B cell (primary cell): Measurements from ENCODE around the gene BIK. TPM values are rescaled to one million over a fixed set of nuclear protein-coding genes. Genes with fewer than 3 reads are reported as not detected.

Experiments
- ATAC-seq: fragments of 200-7000 bp; cut with Tn5 transposase; one replicate; pipeline ENCODE4 v1.10.0; 2021; ENCODE audit warnings: low read depth, mild to moderate bottlenecking, moderate number of reproducible peaks, moderate library complexity
- CTCF ChIA-PET: fragments of 350-600 bp; sonication (Branson Sonifier 250); formaldehyde crosslinking; loops from one replicate; lab custom pipeline; 2021; ENCODE audit warnings: antibody characterized with exemption, inconsistent platforms; lab: Charles Lee
- POLR2A ChIA-PET: fragments of 350-600 bp; sonication (Branson Sonifier 250); formaldehyde crosslinking; loops from one replicate; lab custom pipeline; 2021; ENCODE audit warnings: antibody characterized with exemption; lab: Charles Lee
- DNase-seq: peaks from one replicate; pipeline ENCODE4 v3.0.0; 2013
- H2AFZ ChIP-seq: 2 replicates; pipeline ENCODE4 v1.6.1; 2012; ENCODE audit warnings: mild to moderate bottlenecking, low read depth, low read length; ENCODE audit not compliant: insufficient read depth, poor library complexity, severe bottlenecking
- H3K27ac ChIP-seq, 2 donors: 1 replicate in 1 of 2; 2 replicates in 1 of 2; pipeline ENCODE4 v1.5.1; 2012 to 2013; ENCODE audit warnings: low read length in 2 of 2, mild to moderate bottlenecking in 2 of 2, moderate library complexity in 1 of 2
- H3K27me3 ChIP-seq, 4 experiments: fragments of 200-600 bp in 1 of 4; sonication (generic) in 1 of 4; replicated peaks in 1 of 4; 1 replicate in 2 of 4; 2 replicates in 2 of 4; pipeline versions ENCODE4 v1.6.1 to v1.7.0; 2013 to 2016; ENCODE audit warnings: low read length in 3 of 4, mild to moderate bottlenecking in 2 of 4, mixed read lengths in 1 of 4, moderate library complexity in 1 of 4; ENCODE audit not compliant: insufficient read depth in 4 of 4, control insufficient read depth in 3 of 4; ENCODE audit errors: control extremely low read depth in 1 of 4
- H3K36me3 ChIP-seq, 2 experiments: replicated peaks in 1 of 2; 1 replicate in 1 of 2; 2 replicates in 1 of 2; pipeline versions ENCODE4 v1.6.1 to v1.7.1; 2013; ENCODE audit warnings: low read length in 1 of 2; ENCODE audit not compliant: insufficient read depth in 2 of 2, control insufficient read depth in 1 of 2; ENCODE audit errors: control extremely low read depth in 1 of 2, extremely low read depth in 1 of 2
- H3K4me1 ChIP-seq, 2 donors: fragments of 200-600 bp in 1 of 2; sonication (generic) in 1 of 2; 1 replicate in 1 of 2; 2 replicates in 1 of 2; pipeline versions ENCODE4 v1.5.1 to v1.6.1; 2013 to 2017; ENCODE audit warnings: low read length in 2 of 2; ENCODE audit not compliant: control insufficient read depth in 2 of 2, insufficient read depth in 2 of 2
- H3K4me2 ChIP-seq: replicated peaks from 2 replicates; pipeline ENCODE3; 2012; ENCODE audit warnings: mild to moderate bottlenecking, low read depth, low read length; ENCODE audit not compliant: poor library complexity, severe bottlenecking
- H3K4me3 ChIP-seq, 5 experiments: fragments of 200-600 bp in 1 of 5; sonication (generic) in 1 of 5; 1 replicate in 3 of 5; 2 replicates in 2 of 5; pipeline versions ENCODE4 v1.5.1 to v1.7.0; 2011 to 2016; ENCODE audit warnings: low read length in 4 of 5, mild to moderate bottlenecking in 4 of 5, low read depth in 2 of 5, control low read depth in 1 of 5, moderate library complexity in 1 of 5; ENCODE audit not compliant: insufficient read depth in 1 of 5; ENCODE audit errors: control extremely low read depth in 1 of 5, extremely low read depth in 1 of 5
- H3K79me2 ChIP-seq: fragments of 200-600 bp; sonication (generic); one replicate; pipeline ENCODE4 v1.6.0; 2016; ENCODE audit warnings: low read length; ENCODE audit not compliant: control insufficient read depth, insufficient read depth
- H3K9ac ChIP-seq: fragments of 200-600 bp; sonication (generic); 2 replicates; pipeline ENCODE4 v1.6.1; 2017; ENCODE audit warnings: mild to moderate bottlenecking, low read length, moderate library complexity
- H3K9me3 ChIP-seq, 3 donors: one replicate each; pipeline versions ENCODE4 v1.6.1 to v1.7.1; 2013; ENCODE audit warnings: low read length in 2 of 3; ENCODE audit not compliant: control insufficient read depth in 2 of 3, insufficient read depth in 1 of 3; ENCODE audit errors: control extremely low read depth in 1 of 3
- H4K20me1 ChIP-seq: 2 replicates; pipeline ENCODE4 v1.6.0; 2012; ENCODE audit warnings: mild to moderate bottlenecking, low read length; ENCODE audit not compliant: insufficient read depth, control insufficient read depth, poor library complexity, severe bottlenecking
- H3K27ac Mint-ChIP-seq: one replicate; pipeline ENCODE4 v1.8.0; 2021; ENCODE audit warnings: mixed read lengths
- H3K27me3 Mint-ChIP-seq: one replicate; pipeline ENCODE4 v1.8.0; 2021; ENCODE audit warnings: mixed read lengths
- H3K4me1 Mint-ChIP-seq: one replicate; pipeline ENCODE4 v1.8.0; 2021; ENCODE audit warnings: mixed read lengths
- H3K4me3 Mint-ChIP-seq: one replicate; pipeline ENCODE4 v1.8.0; 2021; ENCODE audit warnings: mixed read lengths
- H3K9me3 Mint-ChIP-seq: one replicate; pipeline ENCODE4 v1.8.0; 2022; ENCODE audit warnings: mixed read lengths; ENCODE audit not compliant: insufficient read depth
- EZH2 ChIP-seq: IDR thresholded peaks from 2 replicates; pipeline ENCODE4 v1.6.1; 2012; ENCODE audit warnings: borderline replicate concordance, low read depth, mild to moderate bottlenecking, moderate library complexity, low read length; ENCODE audit not compliant: insufficient read depth, poor library complexity, severe bottlenecking
- WGBS: methylation state at CpG from one replicate; pipeline ENCODE4 v1.1.5; 2013; ENCODE audit warnings: missing lambda C conversion rate; ENCODE audit not compliant: insufficient coverage; 5-methylcytosine and 5-hydroxymethylcytosine counted together
- intact Hi-C: fragments of 100-400 bp; cut with micrococcal nuclease; formaldehyde crosslinking; loops from one replicate; pipeline ENCODE4 v1.10.0; 2022
- polyA plus RNA-seq: library from polyadenylated mRNA; depleted of rRNA; stranded (reverse); fragments of >200 nt; gene quantifications from 2 replicates; pipeline ENCODE4 v1.2.3, GENCODE V29; 2012
- total RNA-seq, 2 donors: library from RNA; stranded (reverse); fragments of 120-200 nt in 1 of 2; gene quantifications; 1 replicate in 1 of 2; 2 replicates in 1 of 2; pipeline versions ENCODE4 v1.2.3 to v1.2.4, GENCODE V29; 2013 to 2022
- TF ChIP-seq, protein P1 (sequence below): fragments of 200-600 bp; IDR thresholded peaks from one replicate; pipeline ENCODE4 v1.8.0; 2022; ENCODE audit warnings: antibody characterized with exemption, mild to moderate bottlenecking

The BIK gene
- total and polyA plus RNA-seq, 2 donors (not counting 1 experiment from before 2014, with no cell fraction given): 1.3 to 2.7 TPM

DNA sequence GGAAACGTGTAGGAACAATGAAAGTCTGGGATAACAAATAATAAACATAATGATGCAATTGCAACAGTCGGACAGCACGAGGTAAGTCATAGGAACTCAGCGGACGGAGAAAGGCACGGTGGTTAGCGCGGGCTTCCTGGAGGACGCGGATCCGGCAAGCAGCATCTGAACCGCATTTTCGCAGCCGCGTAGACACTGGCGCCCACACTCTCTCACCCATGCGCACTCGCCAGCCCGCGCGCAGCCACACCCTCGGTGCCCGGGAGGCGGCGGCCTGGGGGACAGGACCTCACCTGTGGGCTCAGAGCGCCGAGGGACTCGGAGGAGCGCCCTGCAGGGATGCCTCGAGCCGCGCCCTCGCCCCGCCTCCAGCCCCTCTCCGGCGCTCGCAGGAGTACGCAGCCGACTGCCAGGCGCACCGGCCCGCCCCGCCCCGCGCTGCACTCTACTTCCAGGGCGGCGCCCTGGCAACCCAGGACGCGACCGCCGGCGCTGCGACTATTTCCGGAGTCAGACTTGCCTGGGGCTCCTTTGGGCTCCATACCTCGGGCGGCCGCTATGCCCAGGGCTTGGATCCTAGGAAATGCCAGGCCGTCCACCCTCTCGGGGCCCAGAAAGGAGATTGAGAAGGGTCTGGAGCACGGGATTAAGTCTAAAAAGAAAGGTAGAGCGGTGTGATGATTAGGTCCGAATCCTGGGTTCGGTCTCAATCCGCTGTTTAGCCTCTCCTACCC is 21.4 kb upstream of the BIK start, which contains the start of gene TTLL1:
Gene TTLL1, minus strand, starts transcription at position 408 of the 734 bp plus-strand sequence. CDS start 13,805 bp downstream, outside the sequence.
- H3K36me3 ChIP-seq: no peaks in the 10 kb centered on the region
- peak within 1 kb of the TSS; percentile 74 for H3K9ac ChIP-seq
- no peaks in the 10 kb centered on the region for H3K9me3 ChIP-seq
- no peaks in the 10 kb centered on the region for H3K27me3 ChIP-seq
- peak within 1 kb of the TSS; percentile 64 for H3K27ac Mint-ChIP-seq
- DNase-seq: peak; percentile 87
- no peaks in the 10 kb centered on the region for H4K20me1 ChIP-seq
- ChIA-PET CTCF (no interaction called here), POLR2A (no interaction called here)
- 1% methylated on average over 56 of the region's 64 CpGs for WGBS
- H3K4me3 Mint-ChIP-seq: peak within 1 kb of the TSS; percentile 93
- no peak for TF ChIP-seq EZH2
- TF ChIP-seq, protein P1, sequence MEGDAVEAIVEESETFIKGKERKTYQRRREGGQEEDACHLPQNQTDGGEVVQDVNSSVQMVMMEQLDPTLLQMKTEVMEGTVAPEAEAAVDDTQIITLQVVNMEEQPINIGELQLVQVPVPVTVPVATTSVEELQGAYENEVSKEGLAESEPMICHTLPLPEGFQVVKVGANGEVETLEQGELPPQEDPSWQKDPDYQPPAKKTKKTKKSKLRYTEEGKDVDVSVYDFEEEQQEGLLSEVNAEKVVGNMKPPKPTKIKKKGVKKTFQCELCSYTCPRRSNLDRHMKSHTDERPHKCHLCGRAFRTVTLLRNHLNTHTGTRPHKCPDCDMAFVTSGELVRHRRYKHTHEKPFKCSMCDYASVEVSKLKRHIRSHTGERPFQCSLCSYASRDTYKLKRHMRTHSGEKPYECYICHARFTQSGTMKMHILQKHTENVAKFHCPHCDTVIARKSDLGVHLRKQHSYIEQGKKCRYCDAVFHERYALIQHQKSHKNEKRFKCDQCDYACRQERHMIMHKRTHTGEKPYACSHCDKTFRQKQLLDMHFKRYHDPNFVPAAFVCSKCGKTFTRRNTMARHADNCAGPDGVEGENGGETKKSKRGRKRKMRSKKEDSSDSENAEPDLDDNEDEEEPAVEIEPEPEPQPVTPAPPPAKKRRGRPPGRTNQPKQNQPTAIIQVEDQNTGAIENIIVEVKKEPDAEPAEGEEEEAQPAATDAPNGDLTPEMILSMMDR: no peak
- peak within 1 kb of the TSS in 1 of 2 donors; percentile 2 for H3K27ac ChIP-seq
- ATAC-seq: peak; percentile 98
- H3K27me3 Mint-ChIP-seq: no peaks in the 10 kb centered on the region
- peak within 1 kb of the TSS; percentile 58 to 78 (median 68) for H3K4me3 ChIP-seq
- H3K9me3 Mint-ChIP-seq: no peaks in the 10 kb centered on the region
- peak within 1 kb of the TSS; percentile 75 for H3K4me2 ChIP-seq
- intact Hi-C loops: loop anchor here (2.0 kb wide), 2 partner anchors 22 to 74 kb away; partner anchors contain the start of genes BIK and PACSIN2
- no peaks in the 10 kb centered on the region for H3K79me2 ChIP-seq
- peaks cover 4 to 20% of the 10 kb centered on the region in 2 donors for H3K4me1 ChIP-seq
- H2AFZ ChIP-seq: peak within 1 kb of the TSS; percentile 86
- H3K4me1 Mint-ChIP-seq: peaks cover 18% of the 10 kb centered on the region
